K562 (cell line): Measurements from ENCODE around the gene TTC21A.

Experiments used
- ARNT ChIP-seq, 2 experiments: fragments of 450-650 bp; IDR thresholded peaks; 2 replicates each; pipeline ENCODE4 v1.6.1; 2016; ENCODE audit warnings: mild to moderate bottlenecking in 1 of 2
- DNMT1 ChIP-seq: fragments of 450-650 bp; IDR thresholded peaks from 2 replicates; pipeline ENCODE4 v1.6.1; 2016; ENCODE audit warnings: antibody characterized with exemption, mild to moderate bottlenecking
- EZH2 ChIP-seq: IDR thresholded peaks from 2 replicates; pipeline ENCODE4 v1.6.1; 2012; ENCODE audit warnings: low read depth, mild to moderate bottlenecking, inconsistent platforms, low read length, borderline replicate concordance
- JUN ChIP-seq, 2 experiments: sonication (generic) in 1 of 2; formaldehyde crosslinking in 1 of 2; IDR thresholded peaks; 2 replicates each; pipeline versions ENCODE4 v1.6.1 to v1.8.0; 2012 to 2022; ENCODE audit warnings: borderline replicate concordance in 2 of 2, mild to moderate bottlenecking in 2 of 2, improper control_type of control experiment in 1 of 2, low read depth in 1 of 2, low read length in 1 of 2, missing genetic modification reagents in 1 of 2
- NCOA2 ChIP-seq, 2 experiments: fragments of 450-650 bp; IDR thresholded peaks; 2 replicates each; pipeline ENCODE4 v1.6.1; 2018; ENCODE audit warnings: mild to moderate bottlenecking in 2 of 2, moderate library complexity in 1 of 2; ENCODE audit not compliant: partially characterized antibody in 2 of 2
- POLR2G ChIP-seq: fragments of 200-400 bp; formaldehyde crosslinking; IDR thresholded peaks from 2 replicates; pipeline ENCODE4 v1.6.1; 2017; ENCODE audit warnings: low read depth, mild to moderate bottlenecking, antibody characterized with exemption, low read length, moderate library complexity
- SMAD4 ChIP-seq: fragments of 250-450 bp; sonication (Bioruptor Pico); conservative IDR thresholded peaks from 2 replicates; pipeline ENCODE4 v1.8.0; 2021; ENCODE audit warnings: inconsistent platforms, mild to moderate bottlenecking, moderate library complexity
- ZNF408 ChIP-seq: fragments of 250-450 bp; sonication (Bioruptor Pico); IDR thresholded peaks from 2 replicates; pipeline ENCODE4 v1.4.0; 2020; ENCODE audit warnings: low read depth, mild to moderate bottlenecking, moderate library complexity
- TF ChIP-seq, protein P1 (sequence below): sonication (generic); formaldehyde crosslinking; IDR thresholded peaks from 2 replicates; pipeline ENCODE4 v1.9.0; 2022; ENCODE audit warnings: mild to moderate bottlenecking, missing genetic modification reagents

GRCh38 chr3:39176025-39176714, 68.7 kb downstream of the TTC21A start:
- TF ChIP-seq DNMT1 (no peak), SMAD4 (CRISPR knock-in tag) (no peak), ARNT (IDR thresholded peaks at IDR 0.05) (no peak), NCOA2 (IDR thresholded peaks at IDR 0.05; ENCODE audit: partially characterized antibody in 2 of 2) (no peak), EZH2 (no peak), POLR2G (no peak), ZNF408 (CRISPR knock-in tag) (no peak), JUN (IDR thresholded peaks at IDR 0.05; ENCODE audit: borderline replicate concordance, low read depth, low read length) (no peak), JUN (CRISPR knock-in tag; IDR thresholded peaks at IDR 0.05; ENCODE audit: borderline replicate concordance) (no peak)
- TF ChIP-seq, protein P1, sequence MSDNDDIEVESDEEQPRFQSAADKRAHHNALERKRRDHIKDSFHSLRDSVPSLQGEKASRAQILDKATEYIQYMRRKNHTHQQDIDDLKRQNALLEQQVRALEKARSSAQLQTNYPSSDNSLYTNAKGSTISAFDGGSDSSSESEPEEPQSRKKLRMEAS, result no peak
